Measurements from ENCODE around the gene ELL.

GRCh38 chr19:18531485-18531884, 9.6 kb upstream of the ELL start:
- TF ChIP-seq CTCF (IDR thresholded peaks at IDR 0.05) (no peak), ZFX (IDR thresholded peaks at IDR 0.05; ENCODE audit: borderline replicate concordance) (no peak)
